SH-SY5Y (cell line): ENCODE data around the gene RBBP7.

Experiments used
- GATA2 ChIP-seq: IDR thresholded peaks from 2 replicates; pipeline ENCODE4 v1.6.1; 2011; ENCODE audit warnings: mild to moderate bottlenecking, low read depth, low read length
- GATA3 ChIP-seq: IDR thresholded peaks from 2 replicates; pipeline ENCODE4 v1.6.1; 2011; ENCODE audit warnings: low read depth, mild to moderate bottlenecking, low read length, moderate library complexity

- TF ChIP-seq GATA2 (no peak), GATA3 (no peak)
These were observed 27.5 kb downstream of the RBBP7 start for GRCh38 chrX:16842684-16843083.
